GM21619 (cell line): ENCODE measurements around the gene EBF3.

Source experiments
- ATAC-seq: cut with Tn5 transposase; IDR thresholded peaks from one replicate; pipeline ENCODE4 v1.9.1; 2021; ENCODE audit not compliant: unreplicated experiment

The EBF3 gene

DNA sequence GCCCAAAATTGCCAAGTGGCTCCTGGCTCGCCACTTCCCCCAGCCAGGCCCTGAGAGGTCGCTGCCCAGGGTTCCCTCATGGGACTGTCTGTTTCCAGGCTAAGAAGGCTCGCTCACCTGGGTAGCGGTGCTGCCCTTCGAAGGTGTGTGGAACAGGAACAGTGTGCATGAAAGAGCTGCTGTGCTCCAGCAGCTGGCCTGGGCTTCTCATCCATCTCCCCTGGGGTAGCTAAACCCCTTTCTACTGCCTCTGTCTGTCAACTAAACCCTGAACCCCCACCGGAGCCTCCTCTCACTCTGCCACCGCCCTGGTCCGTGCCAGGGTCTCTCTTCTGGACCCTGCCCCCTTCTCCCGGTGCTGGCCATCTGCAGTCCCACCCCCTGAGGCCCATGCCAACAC, 152.9 kb downstream of the EBF3 start:
- no peak for ATAC-seq

DNA sequence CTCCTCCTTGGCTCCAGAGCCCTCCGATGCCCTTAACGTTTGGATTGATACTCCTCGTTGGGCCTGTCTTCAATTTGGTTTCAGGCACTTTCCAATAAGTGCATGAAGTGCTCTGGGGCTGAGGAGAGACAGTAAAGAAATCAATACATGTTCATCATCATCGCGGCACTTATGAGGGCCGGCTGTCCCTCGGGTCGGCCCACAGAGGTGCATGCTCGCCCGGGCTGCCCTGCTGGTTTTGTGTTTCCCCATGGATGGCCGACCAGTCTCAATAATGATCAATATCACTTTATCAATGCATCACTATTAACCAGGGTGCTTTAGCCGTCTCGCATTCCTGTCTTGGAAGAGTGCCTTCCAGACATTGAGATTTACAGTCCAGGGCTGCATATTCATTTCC, 154.2 kb downstream of the EBF3 start:
- ATAC-seq: no peak

DNA sequence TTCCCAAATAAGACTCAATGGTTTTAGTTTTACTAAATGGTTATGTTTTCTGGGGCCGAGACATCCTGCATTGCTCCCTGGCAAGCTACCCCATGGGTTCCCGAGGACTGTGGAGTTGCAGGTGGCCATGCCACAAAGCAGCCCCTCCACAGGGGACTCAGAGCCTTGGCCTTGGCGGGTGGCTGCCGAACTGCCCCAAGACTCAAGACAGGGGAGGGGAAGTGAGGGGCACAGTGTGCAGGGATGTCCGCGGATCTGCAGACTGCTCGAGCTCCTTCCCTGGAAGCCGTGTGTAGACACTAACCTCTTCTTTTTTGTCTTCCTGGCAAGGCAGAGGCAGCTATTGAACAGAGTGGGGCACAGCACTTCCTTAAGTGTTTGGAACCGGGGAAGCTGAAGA, 154.6 kb downstream of the EBF3 start:
- no peak for ATAC-seq

DNA sequence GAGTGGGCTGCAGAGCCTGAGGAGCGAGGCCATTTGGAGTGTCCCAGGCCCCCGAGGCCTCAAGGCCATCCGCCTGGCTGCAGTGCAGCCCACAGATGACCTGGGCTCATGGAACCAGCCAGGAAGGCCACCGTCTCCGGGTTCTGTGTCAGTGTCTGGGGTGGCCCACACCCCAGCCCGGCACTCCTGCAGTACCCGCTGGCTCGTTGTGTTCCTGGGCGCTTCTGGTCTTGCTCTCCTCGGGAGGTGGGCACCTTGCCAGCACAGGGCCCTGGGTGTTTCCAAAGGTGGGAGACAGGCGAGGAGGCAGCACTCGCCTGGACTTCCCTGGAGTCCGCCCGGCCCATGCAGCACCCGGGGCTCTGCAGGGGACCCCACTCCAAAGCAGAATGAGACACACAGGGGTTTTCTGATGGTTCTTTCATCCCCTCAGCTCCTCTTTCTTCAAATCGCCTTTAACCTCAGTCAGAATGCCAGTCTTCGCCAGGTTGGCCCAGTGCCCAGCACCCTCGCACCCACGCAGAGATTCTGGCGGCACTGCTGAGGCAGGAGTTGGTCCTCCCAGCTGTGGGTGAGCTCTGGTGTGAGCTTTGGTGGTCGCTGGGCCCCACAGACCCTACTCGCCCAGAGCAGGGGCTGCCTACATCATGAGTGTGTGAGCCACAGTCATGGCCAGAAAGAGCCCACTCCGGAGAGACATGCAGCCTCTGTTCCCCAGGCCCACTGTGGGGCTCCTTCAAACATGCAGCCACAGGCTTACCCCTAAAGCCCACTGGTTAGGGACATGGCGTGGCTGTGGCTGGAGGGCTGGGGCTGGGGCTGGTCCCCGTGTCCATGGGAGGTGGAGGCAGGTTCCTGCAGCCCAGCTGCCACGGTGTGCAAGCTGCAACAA, 155.7 kb downstream of the EBF3 start:
- no peak for ATAC-seq

DNA sequence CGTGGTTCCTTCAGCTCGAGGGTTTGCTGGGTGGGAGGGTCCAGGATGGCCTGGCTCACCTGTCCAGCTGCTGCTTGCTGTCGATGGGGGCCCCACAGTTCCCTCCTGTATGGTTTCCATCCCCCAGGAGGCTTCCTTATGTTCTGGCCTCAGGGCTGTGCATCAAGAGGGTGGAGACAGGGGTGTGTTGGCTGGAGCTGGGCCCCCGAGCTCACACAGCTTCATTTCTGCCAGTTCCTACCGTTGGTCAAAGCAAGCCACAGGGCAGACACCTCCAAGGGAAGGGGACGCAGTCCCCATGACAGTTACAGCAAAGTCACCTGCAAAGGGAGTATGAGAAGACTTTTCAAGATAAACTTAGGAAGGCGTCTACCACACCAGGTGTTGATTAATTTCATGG, 156.9 kb downstream of the EBF3 start:
- ATAC-seq: no peak

DNA sequence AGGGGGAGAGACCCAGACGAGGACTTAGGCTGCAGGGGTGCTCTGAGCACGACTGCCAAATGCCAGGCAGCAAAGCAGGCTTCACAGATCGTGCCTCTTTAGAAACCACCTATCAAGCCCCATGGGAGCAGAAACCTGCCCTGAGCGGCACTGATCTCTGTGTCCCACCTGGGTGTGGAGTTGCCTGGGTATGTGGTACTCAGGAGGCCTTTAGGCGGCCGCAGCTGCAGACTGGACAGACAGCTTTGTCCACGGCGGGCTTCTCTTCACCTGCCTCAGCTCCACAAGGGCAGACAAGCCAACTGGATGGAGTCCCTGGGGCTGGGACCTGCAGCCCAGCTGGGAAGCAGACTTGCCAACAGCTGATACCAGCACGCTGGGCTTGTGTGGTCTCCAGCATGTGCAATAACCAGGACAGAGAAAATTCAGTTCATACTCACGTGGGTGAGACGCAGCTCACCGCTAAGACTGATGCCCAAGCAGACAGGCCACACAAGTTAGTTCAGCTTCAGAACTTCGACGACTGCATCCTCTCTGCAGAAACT, 163.2 kb downstream of the EBF3 start:
- ATAC-seq: no peak

DNA sequence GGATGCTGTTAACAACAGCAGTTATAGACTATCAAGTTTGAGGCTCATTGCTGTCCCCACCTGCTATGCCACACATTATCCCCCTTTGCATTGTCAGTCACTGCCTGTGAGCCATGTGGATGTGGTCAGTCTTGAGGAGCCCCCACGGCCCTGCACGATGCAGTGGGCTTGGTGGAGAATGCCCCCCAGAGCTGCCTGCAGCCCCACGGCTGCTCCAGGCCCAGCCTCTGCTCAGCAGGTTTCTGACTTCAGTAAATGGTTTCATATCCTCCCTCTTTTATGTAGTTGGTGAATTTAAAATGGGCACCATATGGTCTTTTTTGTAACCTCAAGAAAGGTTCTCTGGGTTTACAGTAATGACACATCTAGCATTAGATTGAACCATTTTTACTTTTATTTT, 164.1 kb downstream of the EBF3 start:
- no peak for ATAC-seq

DNA sequence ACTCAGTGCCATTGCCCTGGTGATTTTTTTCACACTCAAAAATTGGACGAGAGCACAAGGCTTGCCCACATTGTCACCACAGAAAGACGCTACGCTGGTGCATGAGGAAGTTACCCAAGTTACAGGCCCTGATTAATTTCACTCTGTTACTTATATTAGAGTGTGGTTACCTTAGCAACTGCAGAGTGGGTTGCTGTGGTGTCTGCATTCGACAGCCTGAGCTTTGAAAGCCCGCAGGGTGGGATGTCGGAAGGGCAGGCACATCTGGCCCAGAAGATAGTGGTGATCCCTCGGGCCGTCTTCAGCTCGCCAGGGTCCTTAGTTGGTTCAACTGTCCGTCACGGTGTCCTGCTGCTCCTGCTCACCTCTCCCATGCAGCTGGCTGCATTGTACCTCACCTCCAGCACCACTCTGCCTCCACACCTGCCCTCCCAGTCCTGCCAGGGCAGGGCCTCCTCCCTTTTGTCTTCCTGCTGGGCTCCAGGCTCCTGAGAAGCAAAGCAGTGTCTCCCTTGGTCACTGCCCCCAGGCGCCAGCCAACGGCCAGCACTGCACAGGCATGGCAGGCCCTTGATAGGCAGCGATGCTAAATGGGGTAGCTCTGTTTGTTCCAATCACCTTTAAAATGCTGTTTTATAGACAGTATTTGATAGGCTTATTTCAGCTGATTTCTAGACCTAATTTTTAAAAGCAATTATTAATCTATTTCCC, 167.2 kb downstream of the EBF3 start:
- no peak for ATAC-seq

DNA sequence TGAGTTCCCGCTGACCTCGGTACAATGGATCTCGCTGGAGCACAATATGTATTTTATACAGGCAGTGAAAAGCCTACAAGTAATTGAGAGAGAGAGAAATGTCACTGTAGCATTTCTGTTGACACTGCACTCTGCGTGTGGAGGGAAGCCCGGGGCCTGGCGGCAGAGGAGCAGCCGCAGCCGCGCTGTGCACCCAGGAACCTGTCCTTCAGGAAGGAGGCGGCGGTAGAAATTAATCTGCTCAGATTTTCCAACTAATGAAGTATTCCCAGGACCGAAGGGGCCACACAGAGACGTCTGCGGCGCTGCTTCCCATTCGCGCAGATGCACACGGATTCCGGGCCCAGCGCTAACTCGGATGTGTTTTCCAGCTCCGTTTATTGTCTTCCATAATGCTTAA, 170.1 kb downstream of the EBF3 start:
- ATAC-seq: no peak

DNA sequence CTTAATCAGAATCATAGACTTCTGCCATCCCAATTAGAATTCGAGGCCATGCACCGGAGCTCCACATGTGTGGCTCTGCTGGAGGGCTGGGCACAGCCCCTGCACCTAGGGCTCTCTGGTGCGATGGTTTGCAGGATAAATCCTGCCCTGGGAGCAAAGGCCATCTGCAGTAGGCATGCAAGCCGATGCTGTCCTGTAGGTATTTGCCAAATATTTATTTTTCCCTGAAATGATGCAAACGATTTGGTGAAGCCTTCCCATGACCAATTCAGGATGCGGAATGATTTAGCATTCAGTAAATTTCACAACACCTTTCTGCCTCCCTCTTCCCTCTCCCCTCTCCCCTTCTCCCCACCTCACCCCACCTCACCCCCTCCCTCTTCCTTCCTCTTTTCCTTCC, 170.6 kb downstream of the EBF3 start:
- ATAC-seq: no peak

DNA sequence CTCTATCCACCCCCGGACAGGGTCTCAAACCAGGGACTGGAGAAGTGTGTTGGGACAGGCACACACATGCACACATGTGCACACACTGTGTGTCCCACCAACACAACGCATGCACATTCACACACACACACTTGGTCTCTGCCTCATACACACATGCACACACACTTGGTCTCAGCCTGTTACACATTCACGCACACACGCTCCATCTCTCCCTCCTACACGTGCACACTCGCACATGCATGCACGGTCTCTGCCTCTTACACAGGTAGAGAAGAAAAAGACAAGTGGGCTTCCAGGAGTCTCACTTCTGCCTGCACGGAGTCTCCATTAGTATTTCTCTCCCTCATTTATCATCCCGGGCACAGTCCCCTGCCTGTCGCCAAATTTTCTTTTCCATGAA, 171.2 kb downstream of the EBF3 start:
- ATAC-seq: no peak

DNA sequence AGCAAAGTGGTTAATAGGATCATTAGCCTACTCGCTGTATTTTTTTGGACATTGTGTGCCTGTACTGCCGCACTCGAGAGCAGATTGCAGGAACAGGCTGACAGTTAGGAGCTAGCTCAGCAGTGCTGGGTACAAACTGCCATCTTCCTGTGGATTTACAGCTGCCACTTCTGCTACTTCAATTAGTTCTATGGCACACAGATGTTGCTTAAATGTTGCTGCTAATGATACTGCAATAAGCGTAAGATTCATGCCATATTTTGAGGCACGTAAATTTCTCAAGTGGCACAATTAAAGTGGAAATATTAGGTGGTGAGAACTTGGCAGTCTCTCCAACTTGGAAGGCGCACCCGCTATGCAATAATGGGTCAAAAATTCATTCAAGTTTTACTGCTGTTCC, 171.9 kb downstream of the EBF3 start:
- no peak for ATAC-seq

DNA sequence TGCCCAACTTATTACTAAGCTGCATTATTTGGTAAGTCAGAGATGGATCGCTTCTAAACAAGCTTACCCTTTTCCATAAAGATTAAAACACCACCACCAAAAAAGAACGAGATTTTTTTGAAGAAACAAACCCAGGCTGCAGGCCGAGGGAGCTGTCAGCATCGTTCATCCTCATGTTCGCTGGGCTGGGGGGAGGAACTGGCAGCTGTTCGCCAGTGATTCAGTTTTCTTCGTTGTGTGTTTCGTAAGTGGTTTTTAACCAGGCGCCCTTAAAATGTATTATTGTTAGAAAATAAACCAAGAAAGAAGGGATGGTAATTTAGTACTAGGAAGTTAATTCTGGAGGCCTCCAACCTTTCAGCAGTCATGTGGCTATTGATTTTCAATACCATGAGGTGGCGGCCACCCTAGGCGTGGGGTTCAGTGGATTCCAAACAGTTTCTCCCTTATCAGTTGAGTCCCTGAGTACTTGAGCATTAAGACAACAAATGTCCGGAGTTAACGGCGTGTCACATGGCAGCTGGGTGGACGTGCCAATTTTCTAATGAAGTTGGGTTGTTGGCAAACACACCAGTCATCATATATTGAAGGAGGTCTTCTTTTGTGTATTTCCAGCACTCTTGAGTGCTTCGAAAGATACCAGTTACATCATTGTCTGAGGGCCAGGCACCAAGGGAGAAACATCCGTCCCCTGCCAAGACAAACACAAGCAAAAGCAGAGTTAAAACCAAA, 173.2 kb downstream of the EBF3 start:
- ATAC-seq: no peak

DNA sequence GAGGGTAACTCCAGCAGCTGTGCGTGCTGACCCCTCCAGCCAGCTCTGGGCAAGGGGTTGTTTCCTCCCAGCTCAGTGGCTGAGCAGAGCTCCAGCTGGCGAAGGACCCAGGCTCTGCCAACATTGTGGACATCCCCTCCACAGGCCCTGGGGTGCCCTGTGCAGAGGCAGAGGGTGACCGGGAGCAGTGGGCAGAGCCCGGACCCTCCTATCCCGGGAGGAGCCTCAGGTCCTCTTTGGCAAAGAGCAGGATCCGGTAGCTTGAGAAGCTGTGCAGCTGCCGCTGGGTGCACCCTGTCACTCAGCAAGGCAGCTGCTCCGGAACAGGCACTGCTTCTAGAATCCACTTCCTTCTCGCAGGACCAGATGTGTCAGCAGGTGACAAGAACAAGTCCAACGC, 175.9 kb downstream of the EBF3 start:
- ATAC-seq: no peak

DNA sequence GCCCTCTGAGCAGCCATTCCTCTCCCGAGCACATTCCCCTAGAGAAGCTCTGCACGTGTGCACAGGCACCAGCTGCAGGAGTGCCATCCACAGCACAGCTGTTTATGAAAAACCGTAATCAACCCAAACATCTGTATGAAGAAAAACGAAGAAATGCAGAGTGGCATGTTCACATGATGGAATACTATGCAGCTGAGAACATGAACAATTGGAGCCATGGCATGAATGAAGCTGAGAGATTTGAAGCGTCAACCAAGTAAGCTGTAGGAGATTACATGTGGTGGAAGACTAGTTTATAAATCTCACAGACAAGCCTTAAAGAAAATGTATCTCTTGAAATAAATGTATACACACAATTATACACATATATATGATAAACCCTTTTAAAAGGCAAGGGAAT, 176.5 kb downstream of the EBF3 start:
- ATAC-seq: no peak

DNA sequence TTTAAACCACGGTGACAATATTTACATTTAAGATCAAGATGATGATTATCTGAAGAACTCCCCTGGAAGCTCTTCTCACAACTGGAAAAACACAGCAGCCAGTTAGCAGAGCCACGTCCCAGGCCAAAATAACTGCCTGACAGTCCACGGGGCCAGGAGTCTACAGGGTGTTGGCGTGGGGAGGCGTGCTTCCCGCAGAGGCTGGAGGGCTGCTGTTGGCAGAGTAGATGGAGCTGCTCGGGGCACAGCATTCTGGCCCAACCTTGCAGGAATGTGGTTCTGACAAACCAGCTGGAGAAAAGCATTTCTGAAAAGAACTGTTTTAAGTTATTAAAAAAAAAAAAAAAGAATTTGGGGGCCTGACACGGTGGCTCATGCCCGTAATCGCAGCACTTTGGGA, 177.9 kb downstream of the EBF3 start:
- no peak for ATAC-seq

DNA sequence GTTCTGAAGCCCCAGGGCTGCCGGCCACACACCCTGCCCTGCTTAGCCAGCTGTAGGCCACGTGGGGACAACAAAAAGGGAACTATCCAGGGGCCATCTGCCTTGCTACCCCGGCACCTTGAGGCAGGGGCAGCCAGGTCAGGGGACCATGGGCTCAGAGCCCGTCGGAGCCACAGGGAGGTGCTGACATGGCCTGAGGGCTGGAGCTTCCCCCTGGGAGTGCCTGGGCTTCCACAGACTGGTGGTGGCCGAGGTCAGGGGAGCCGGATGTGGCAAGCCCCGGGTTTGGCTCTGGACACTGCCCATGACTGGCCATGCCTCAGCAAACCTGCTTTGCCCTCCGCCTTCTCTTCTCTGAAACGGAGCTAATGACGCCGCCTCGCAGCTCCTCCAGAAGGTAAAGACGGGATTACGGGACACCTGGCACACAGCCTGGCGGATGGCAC, 178.5 kb downstream of the EBF3 start:
- no peak for ATAC-seq
